Measurements from ENCODE around the gene LIPH. TPM values are rescaled to one million over a fixed set of nuclear protein-coding genes. Genes with fewer than 3 reads are reported as not detected.

LIPH gene
- total and polyA plus RNA-seq, 2 of the 8 experiments (the other 6 are each of a cell fraction or from before 2014, with no cell fraction given), result 0.08 TPM; not detected in 1

DNA sequence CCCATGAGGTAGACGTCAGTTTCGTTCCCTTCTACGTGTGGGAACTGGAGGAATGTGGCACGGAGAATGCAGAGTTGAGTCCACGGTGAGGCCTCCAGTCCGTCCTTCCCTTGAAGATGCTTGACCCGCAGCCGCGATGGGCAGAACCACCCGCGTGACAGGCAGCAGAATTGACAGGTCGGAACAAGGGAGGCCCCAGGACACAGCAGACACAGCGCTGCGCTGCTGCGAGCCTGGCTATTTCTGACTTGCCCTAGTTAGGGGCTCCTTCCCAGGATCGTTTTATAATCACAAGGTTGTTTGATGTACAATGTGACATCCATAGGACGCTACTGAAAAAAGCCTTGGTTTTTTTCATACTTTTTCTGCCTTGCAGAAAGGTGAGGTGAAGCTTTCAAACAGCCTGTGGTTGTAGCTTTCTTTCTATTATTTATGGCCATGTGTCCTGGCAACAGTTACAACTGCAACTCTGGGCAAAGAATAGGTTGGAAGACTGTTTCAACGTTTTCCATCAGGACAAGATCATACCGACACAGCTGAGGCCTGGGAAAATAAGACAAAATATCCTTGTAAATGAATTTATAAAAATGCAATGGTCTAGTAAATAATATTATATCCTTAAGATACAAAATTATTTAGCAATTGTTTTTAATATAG, 43.9 kb downstream of the LIPH start:
- no peak overlapping the region for H2AK5ac ChIP-seq (ENCODE audit: low read depth, low read length)
- H3K23me2 ChIP-seq (ENCODE audit: low read depth, low read length), result no peaks in the 10 kb centered on the region; the same call in 1 of the 2 replicates
- ChIA-PET CTCF (ENCODE audit: partially characterized antibody) (interaction anchor here (0.9 to 1.1 kb wide), 3 partner anchors 40 to 86 kb away, joined by 3 read pairs; no protein-coding TSS in a partner anchor), POLR2A (ENCODE audit: partially characterized antibody) (interaction anchor here (1.5 to 1.8 kb wide), 2 partner anchors 9 to 10 kb away, joined by 4 to 6 read pairs; partner anchors contain the start of gene TMEM41A)
- H3K14ac ChIP-seq (ENCODE audit: insufficient read length), result no peak overlapping the region
- no peak overlapping the region for H4K91ac ChIP-seq (replicated peaks; ENCODE audit: insufficient read length, low read length)
- H3K9ac ChIP-seq (replicated peaks in 1 of 4; ENCODE audit: extremely low read depth in 1 of 4, low read depth in 3 of 4, low read length in 3 of 4), result no peak overlapping the region
- H3K9me3 ChIP-seq (ENCODE audit: insufficient read depth in 2 of 2, low read depth in 1 of 2, low read length in 1 of 2), result no peaks in the 10 kb centered on the region
- no peak overlapping the region for H4K8ac ChIP-seq (ENCODE audit: extremely low read depth, insufficient read depth, low read length)
- H3K4me2 ChIP-seq (ENCODE audit: insufficient read depth in 1 of 2, low read depth in 2 of 2, low read length in 2 of 2), result no peak overlapping the region
- H2BK120ac ChIP-seq (replicated peaks; ENCODE audit: low read depth, low read length), result no peak overlapping the region
- no peak overlapping the region for H2BK15ac ChIP-seq (ENCODE audit: low read length)
- H2BK12ac ChIP-seq (ENCODE audit: low read depth, low read length), result no peak overlapping the region
- H3K36me3 ChIP-seq (ENCODE audit: control insufficient read depth in 2 of 4, insufficient read depth in 4 of 4, low read length in 3 of 4), result no peaks in the 10 kb centered on the region
- 90% methylated on average over 19 of the region's 19 CpGs; no CpG with 5 or more reads in 1 of the 2 experiments for WGBS, 2 experiments (ENCODE audit: extremely low coverage in 1 of 2, insufficient coverage in 1 of 2, insufficient read length in 1 of 2, insufficient replicate concordance in 2 of 2, low coverage in 1 of 2, low lambda C conversion rate in 2 of 2, missing lambda C conversion rate in 1 of 2)
- no peak overlapping the region for H2AFZ ChIP-seq (ENCODE audit: low read length)
- H3K18ac ChIP-seq (ENCODE audit: extremely low read depth, low read length), result no peak overlapping the region
- no peak for TF ChIP-seq CHD1 (IDR thresholded peaks at IDR 0.05; ENCODE audit: low read depth, low read length)
- TF ChIP-seq YY1 (IDR thresholded peaks at IDR 0.05; ENCODE audit: low read depth, low read length), result no peak
- no peak for TF ChIP-seq HDAC6 (IDR thresholded peaks at IDR 0.05; ENCODE audit: low read depth, low read length)
- no peak overlapping the region for H3K23ac ChIP-seq (ENCODE audit: insufficient read length)
- H2BK20ac ChIP-seq (ENCODE audit: low read length), result no peak overlapping the region
- H3K79me2 ChIP-seq (ENCODE audit: control insufficient read depth in 1 of 2, insufficient read depth in 2 of 2, low read length in 2 of 2), result no peaks in the 10 kb centered on the region
- no peak overlapping the region for H3K4me3 ChIP-seq (ENCODE audit: extremely low read depth in 1 of 4, insufficient read depth in 2 of 4, low read depth in 3 of 4, low read length in 4 of 4)
- DNase-seq (ENCODE audit: low read depth in 1 of 2, low spot score in 2 of 2) (no peak), FAIRE-seq (no peak)
- H3K56ac ChIP-seq (replicated peaks; ENCODE audit: insufficient read length, low read depth, low read length), result no peak overlapping the region
- no peak overlapping the region for H4K5ac ChIP-seq (ENCODE audit: insufficient read length, low read depth, low read length)
- no peaks in the 10 kb centered on the region; the same call in 1 of the 2 replicates for H3K79me1 ChIP-seq (ENCODE audit: low read depth, low read length)
- no peaks in the 10 kb centered on the region for H3K4me1 ChIP-seq (replicated peaks in 1 of 4; ENCODE audit: control insufficient read depth in 3 of 4, insufficient read depth in 4 of 4, low read length in 3 of 4)
- no peak overlapping the region for H2BK5ac ChIP-seq (ENCODE audit: low read depth, low read length)
- no peak overlapping the region for H3K4ac ChIP-seq (replicated peaks; ENCODE audit: insufficient read length, low read depth, low read length)
- H4K20me1 ChIP-seq (replicated peaks in 1 of 2; ENCODE audit: control insufficient read depth in 1 of 2, insufficient read depth in 2 of 2, low read length in 2 of 2), result no peaks in the 10 kb centered on the region
- no peaks in the 10 kb centered on the region for H3K27me3 ChIP-seq (replicated peaks in 1 of 4; ENCODE audit: control insufficient read depth in 3 of 4, extremely low read depth in 1 of 4, insufficient read depth in 3 of 4, low read length in 3 of 4)
- H3K27ac ChIP-seq (ENCODE audit: low read depth, low read length), result no peak overlapping the region

Data from H1 (cell line).